ENCODE results near the gene IL1R1.

The IL1R1 gene

DNA sequence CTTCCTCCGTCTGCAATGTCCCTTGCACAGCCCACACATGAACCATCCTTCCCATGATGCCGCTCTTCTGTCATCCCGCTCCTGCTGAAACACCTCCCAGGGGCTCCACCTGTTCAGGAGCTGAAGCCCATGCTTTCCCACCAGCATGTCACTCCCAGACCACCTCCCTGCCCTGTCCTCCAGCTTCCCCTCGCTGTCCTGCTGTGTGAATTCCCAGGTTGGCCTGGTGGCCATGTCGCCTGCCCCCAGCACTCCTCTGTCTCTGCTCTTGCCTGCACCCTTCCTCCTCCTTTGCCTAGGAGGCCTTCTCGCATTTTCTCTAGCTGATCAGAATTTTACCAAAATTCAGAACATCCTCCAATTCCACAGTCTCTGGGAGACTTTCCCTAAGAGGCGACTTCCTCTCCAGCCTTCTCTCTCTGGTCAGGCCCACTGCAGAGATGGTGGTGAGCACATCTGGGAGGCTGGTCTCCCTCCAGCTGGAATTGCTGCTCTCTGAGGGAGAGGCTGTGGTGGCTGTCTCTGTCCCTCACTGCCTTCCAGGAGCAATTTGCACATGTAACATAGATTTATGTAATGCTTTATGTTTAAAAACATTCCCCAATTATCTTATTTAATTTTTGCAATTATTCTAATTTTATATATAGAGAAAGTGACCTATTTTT is 35.4 kb downstream of the IL1R1 start:
- Histone ChIP-seq H3K9me3 (ENCODE audit: severe bottlenecking) (no peaks in the 10 kb centered on the region), H3K36me3 (ENCODE audit: low read depth) (peaks cover 8% of the 10 kb centered on the region; the same call in 1 of the 2 replicates), H3K27me3 (ENCODE audit: insufficient read depth, poor library complexity, severe bottlenecking) (no peaks in the 10 kb centered on the region), H3K4me1 (ENCODE audit: insufficient read depth, poor library complexity, severe bottlenecking) (no peaks in the 10 kb centered on the region), H3K27ac (ENCODE audit: poor library complexity, severe bottlenecking) (no peak overlapping the region), H3K4me3 (ENCODE audit: severe bottlenecking) (no peak overlapping the region)
- no peak for ATAC-seq (ENCODE audit: low read depth)
- TF ChIP-seq, protein P1, sequence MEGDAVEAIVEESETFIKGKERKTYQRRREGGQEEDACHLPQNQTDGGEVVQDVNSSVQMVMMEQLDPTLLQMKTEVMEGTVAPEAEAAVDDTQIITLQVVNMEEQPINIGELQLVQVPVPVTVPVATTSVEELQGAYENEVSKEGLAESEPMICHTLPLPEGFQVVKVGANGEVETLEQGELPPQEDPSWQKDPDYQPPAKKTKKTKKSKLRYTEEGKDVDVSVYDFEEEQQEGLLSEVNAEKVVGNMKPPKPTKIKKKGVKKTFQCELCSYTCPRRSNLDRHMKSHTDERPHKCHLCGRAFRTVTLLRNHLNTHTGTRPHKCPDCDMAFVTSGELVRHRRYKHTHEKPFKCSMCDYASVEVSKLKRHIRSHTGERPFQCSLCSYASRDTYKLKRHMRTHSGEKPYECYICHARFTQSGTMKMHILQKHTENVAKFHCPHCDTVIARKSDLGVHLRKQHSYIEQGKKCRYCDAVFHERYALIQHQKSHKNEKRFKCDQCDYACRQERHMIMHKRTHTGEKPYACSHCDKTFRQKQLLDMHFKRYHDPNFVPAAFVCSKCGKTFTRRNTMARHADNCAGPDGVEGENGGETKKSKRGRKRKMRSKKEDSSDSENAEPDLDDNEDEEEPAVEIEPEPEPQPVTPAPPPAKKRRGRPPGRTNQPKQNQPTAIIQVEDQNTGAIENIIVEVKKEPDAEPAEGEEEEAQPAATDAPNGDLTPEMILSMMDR (IDR thresholded peaks at IDR 0.05; ENCODE audit: poor library complexity, severe bottlenecking), result no peak
- DNase-seq (ENCODE audit: low spot score), result no peak

DNA sequence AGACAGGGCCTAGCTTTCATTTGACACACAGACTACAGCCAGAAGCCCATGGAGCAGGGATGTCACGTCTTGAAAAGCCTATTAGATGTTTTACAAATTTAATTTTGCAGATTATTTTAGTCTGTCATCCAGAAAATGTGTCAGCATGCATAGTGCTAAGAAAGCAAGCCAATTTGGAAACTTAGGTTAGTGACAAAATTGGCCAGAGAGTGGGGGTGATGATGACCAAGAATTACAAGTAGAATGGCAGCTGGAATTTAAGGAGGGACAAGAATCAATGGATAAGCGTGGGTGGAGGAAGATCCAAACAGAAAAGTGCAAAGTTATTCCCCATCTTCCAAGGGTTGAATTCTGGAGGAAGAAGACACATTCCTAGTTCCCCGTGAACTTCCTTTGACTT is 36.5 kb downstream of the IL1R1 start:
- TF ChIP-seq, protein P1 (IDR thresholded peaks at IDR 0.05; ENCODE audit: poor library complexity, severe bottlenecking), result no peak
- ATAC-seq (ENCODE audit: low read depth) (no peak), DNase-seq (ENCODE audit: low spot score) (no peak)
- H3K9me3 ChIP-seq (ENCODE audit: severe bottlenecking), result no peaks in the 10 kb centered on the region
- no peaks in the 10 kb centered on the region for H3K4me1 ChIP-seq (ENCODE audit: insufficient read depth, poor library complexity, severe bottlenecking)
- peaks cover 3% of the 10 kb centered on the region; the same call in 1 of the 2 replicates for H3K36me3 ChIP-seq (ENCODE audit: low read depth)
- H3K27ac ChIP-seq (ENCODE audit: poor library complexity, severe bottlenecking), result no peak overlapping the region
- no peak overlapping the region for H3K4me3 ChIP-seq (ENCODE audit: severe bottlenecking)
- H3K27me3 ChIP-seq (ENCODE audit: insufficient read depth, poor library complexity, severe bottlenecking), result no peaks in the 10 kb centered on the region

- DNase-seq (ENCODE audit: low spot score) (no peak), ATAC-seq (ENCODE audit: low read depth) (no peak)
- Histone ChIP-seq H3K27me3 (ENCODE audit: insufficient read depth, poor library complexity, severe bottlenecking) (no peaks in the 10 kb centered on the region), H3K27ac (ENCODE audit: poor library complexity, severe bottlenecking) (no peak overlapping the region), H3K4me3 (ENCODE audit: severe bottlenecking) (no peak overlapping the region), H3K4me1 (ENCODE audit: insufficient read depth, poor library complexity, severe bottlenecking) (no peaks in the 10 kb centered on the region), H3K9me3 (ENCODE audit: severe bottlenecking) (no peaks in the 10 kb centered on the region), H3K36me3 (ENCODE audit: low read depth) (peaks cover 3% of the 10 kb centered on the region; the same call in 1 of the 2 replicates)
- TF ChIP-seq, protein P1 (IDR thresholded peaks at IDR 0.05; ENCODE audit: poor library complexity, severe bottlenecking), result no peak
Observed at GRCh38 chr2:102179788-102180686, 37.5 kb downstream of the IL1R1 start.

- Histone ChIP-seq H3K9me3 (ENCODE audit: severe bottlenecking) (no peaks in the 10 kb centered on the region), H3K27ac (ENCODE audit: poor library complexity, severe bottlenecking) (no peak overlapping the region), H3K36me3 (ENCODE audit: low read depth) (no peaks in the 10 kb centered on the region), H3K4me1 (ENCODE audit: insufficient read depth, poor library complexity, severe bottlenecking) (no peaks in the 10 kb centered on the region), H3K4me3 (ENCODE audit: severe bottlenecking) (no peak overlapping the region), H3K27me3 (ENCODE audit: insufficient read depth, poor library complexity, severe bottlenecking) (no peaks in the 10 kb centered on the region)
- DNase-seq (ENCODE audit: low spot score) (no peak), ATAC-seq (ENCODE audit: low read depth) (no peak)
- TF ChIP-seq, protein P1 (IDR thresholded peaks at IDR 0.05; ENCODE audit: poor library complexity, severe bottlenecking), result no peak
Observed at GRCh38 chr2:102180687-102180999, 38.1 kb downstream of the IL1R1 start.
